GM23248 (cell line): ENCODE data around the gene H1-8. TPM values are rescaled to one million over a fixed set of nuclear protein-coding genes. Genes with fewer than 3 reads are reported as not detected.

ENCODE experiments used
- DNase-seq: peaks from one replicate; pipeline ENCODE4 v3.0.0-alpha.2; 2015
- H2AFZ ChIP-seq: fragments of 200-600 bp; sonication (generic); 2 replicates; pipeline ENCODE4 v1.6.1; 2016; ENCODE audit warnings: antibody characterized with exemption
- H3F3A ChIP-seq: fragments of 200-600 bp; sonication (generic); 2 replicates; pipeline ENCODE4 v1.6.1; 2016; ENCODE audit warnings: mild to moderate bottlenecking, antibody characterized with exemption, mixed run types; ENCODE audit not compliant: insufficient read depth
- H3K27ac ChIP-seq: fragments of 200-600 bp; sonication (generic); 2 replicates; pipeline ENCODE4 v1.5.1; 2016; ENCODE audit warnings: mild to moderate bottlenecking
- H3K27me3 ChIP-seq: fragments of 200-600 bp; sonication (generic); replicated peaks from 2 replicates; pipeline ENCODE4 v1.6.1; 2016; ENCODE audit warnings: mild to moderate bottlenecking; ENCODE audit not compliant: insufficient read depth
- H3K36me3 ChIP-seq: fragments of 200-600 bp; sonication (generic); 2 replicates; pipeline ENCODE4 v1.6.1; 2016; ENCODE audit warnings: low read depth, mild to moderate bottlenecking
- H3K4me1 ChIP-seq: fragments of 200-600 bp; sonication (generic); 2 replicates; pipeline ENCODE4 v1.6.1; 2016; ENCODE audit warnings: mild to moderate bottlenecking; ENCODE audit not compliant: insufficient read depth
- H3K4me2 ChIP-seq: fragments of 200-600 bp; sonication (generic); one replicate; pipeline ENCODE4 v1.6.1; 2016; ENCODE audit warnings: mild to moderate bottlenecking; ENCODE audit not compliant: unreplicated experiment
- H3K4me3 ChIP-seq: fragments of 200-600 bp; sonication (generic); 2 replicates; pipeline ENCODE4 v1.5.1; 2016; ENCODE audit warnings: mild to moderate bottlenecking
- H3K79me2 ChIP-seq: fragments of 200-600 bp; sonication (generic); 2 replicates; pipeline ENCODE4 v1.6.1; 2016; ENCODE audit warnings: mild to moderate bottlenecking; ENCODE audit not compliant: insufficient read depth
- H3K9ac ChIP-seq: fragments of 200-600 bp; sonication (generic); 2 replicates; pipeline ENCODE4 v1.6.1; 2016; ENCODE audit warnings: mild to moderate bottlenecking
- H3K9me2 ChIP-seq: fragments of 200-600 bp; sonication (generic); 2 replicates; pipeline ENCODE4 v1.6.1; 2016; ENCODE audit warnings: mixed run types, mild to moderate bottlenecking, moderate library complexity; ENCODE audit not compliant: insufficient read depth
- H3K9me3 ChIP-seq: fragments of 200-600 bp; sonication (generic); one replicate; pipeline ENCODE4 v1.6.1; 2017; ENCODE audit warnings: low read depth
- H4K20me1 ChIP-seq: fragments of 200-600 bp; sonication (generic); 2 replicates; pipeline ENCODE4 v1.6.0; 2016; ENCODE audit not compliant: insufficient read depth
- EZH2 ChIP-seq: fragments of 200-600 bp; sonication (generic); IDR thresholded peaks from 2 replicates; pipeline ENCODE4 v1.6.1; 2018; ENCODE audit warnings: antibody characterized with exemption, mild to moderate bottlenecking; ENCODE audit not compliant: insufficient read depth, poor library complexity, severe bottlenecking
- EZH2phosphoT487 ChIP-seq: fragments of 200-600 bp; sonication (generic); IDR thresholded peaks from 2 replicates; pipeline ENCODE4 v1.6.1; 2018; ENCODE audit warnings: antibody characterized with exemption, moderate library complexity, mild to moderate bottlenecking, low read depth; ENCODE audit not compliant: insufficient read depth
- WGBS, 2 experiments: methylation state at CpG; one replicate each; pipeline ENCODE4 v1.1.6; 2015 to 2017; ENCODE audit warnings: low lambda C conversion rate in 2 of 2, low coverage in 1 of 2; ENCODE audit errors: missing lambda C conversion rate in 2 of 2; 5-methylcytosine and 5-hydroxymethylcytosine counted together
- in situ Hi-C: fragments of 300-500 bp; cut with MboI; formaldehyde crosslinking; loops from 2 replicates; pipeline ENCODE4 v1.15.0; 2020
- polyA plus RNA-seq: library from polyadenylated mRNA; unstranded; fragments of >200 nt; fragmentation: Nextera tagmentation; extraction: Ambion mirVana; gene quantifications from 2 replicates; pipeline ENCODE4 v1.2.1, GENCODE V29; 2016
- total RNA-seq: library from RNA; depleted of rRNA; stranded (reverse); fragments of >200 nt; shearing (Covaris generic); gene quantifications from 2 replicates; pipeline ENCODE4 v1.2.3, GENCODE V29; 2014

H1-8 gene
- total and polyA plus RNA-seq, 2 experiments from 2014 or later, result not detected

DNA sequence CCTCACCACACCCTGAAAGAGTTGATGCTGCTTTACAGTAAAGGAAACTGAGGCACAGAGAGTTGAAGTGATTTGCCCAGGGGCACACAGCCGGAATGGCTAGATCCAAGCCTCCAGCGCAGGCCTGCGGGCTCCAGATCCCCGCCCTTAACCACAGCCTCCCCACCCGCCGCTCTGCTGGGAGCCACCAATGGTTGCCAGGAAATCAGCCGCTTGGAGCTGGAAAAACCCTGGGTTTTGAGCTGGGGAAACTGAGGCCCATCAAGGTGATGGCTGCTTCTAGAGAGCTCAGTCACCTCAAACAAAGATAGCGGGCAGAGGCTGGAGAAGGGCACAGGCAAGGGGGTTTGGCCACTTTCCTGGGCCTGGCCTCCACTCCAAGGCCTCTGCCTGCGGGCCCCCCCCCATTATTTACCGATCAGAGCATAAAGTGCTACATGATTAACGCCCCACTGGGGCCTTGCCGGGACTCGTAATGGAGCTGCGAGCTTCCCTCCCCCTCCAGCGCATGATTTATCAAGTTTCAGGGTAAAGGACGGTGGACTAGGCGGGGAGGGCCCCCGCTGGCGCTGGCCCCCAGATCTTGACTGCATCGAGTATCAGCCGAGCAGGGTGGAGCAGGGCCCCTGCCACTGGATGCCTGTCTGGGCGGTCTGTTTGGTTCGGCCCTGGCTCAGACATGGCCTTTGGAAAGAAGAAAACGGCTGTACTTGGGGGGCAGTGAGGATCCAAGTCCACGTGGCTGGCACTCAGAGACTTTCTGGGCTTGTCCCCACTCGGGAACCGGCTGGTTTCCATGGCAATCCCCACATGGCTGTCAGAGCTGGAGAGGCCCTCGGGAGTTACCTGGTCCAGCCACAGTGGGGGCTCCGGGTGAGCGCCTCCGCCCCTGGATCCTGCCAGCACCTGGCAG, 54.4 kb downstream of the H1-8 start:
- in situ Hi-C loops, result no loop called here
- no peaks in the 10 kb centered on the region for H3K36me3 ChIP-seq
- H3K4me2 ChIP-seq, result peak overlapping the region; percentile 72
- H3K27me3 ChIP-seq, result no peaks in the 10 kb centered on the region
- H2AFZ ChIP-seq, result peak overlapping the region; percentile 37
- H3K4me3 ChIP-seq, result peak overlapping the region; percentile 47
- no peaks in the 10 kb centered on the region for H4K20me1 ChIP-seq
- peaks cover 89% of the 10 kb centered on the region for H3K79me2 ChIP-seq
- TF ChIP-seq EZH2phosphoT487 (no peak), EZH2 (no peak)
- H3K4me1 ChIP-seq, result peaks cover 63% of the 10 kb centered on the region
- peak; percentile 79 for DNase-seq
- 12 to 13% methylated on average over 30 to 31 of the region's 31 CpGs for WGBS, 2 experiments
- H3K27ac ChIP-seq, result peak overlapping the region; percentile 93
- H3K9ac ChIP-seq, result peak overlapping the region; percentile 80
- no peaks in the 10 kb centered on the region for H3K9me3 ChIP-seq
- peaks cover 20% of the 10 kb centered on the region for H3F3A ChIP-seq
- H3K9me2 ChIP-seq, result no peaks in the 10 kb centered on the region

DNA sequence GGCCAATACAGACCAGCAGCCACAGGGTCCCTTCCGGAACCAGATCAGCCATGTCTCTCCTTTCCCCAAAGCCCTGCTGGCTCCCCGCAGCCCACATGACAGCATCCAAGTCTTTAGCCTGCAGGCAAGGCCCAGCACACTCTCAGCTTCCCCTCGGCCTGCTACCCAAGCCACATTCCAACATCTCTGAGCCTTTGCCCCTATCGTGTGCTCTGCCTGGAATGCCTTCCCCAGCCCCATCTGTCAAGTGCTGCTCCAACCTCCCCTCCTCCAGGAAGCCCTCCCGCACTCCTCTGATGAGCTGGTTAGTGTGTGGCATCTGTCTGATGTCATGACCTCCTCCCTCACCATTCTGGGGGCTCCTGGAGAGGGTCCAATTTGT, 55.0 kb downstream of the H1-8 start:
- 13 to 15% methylated on average over 5 of the region's 5 CpGs for WGBS, 2 experiments
- TF ChIP-seq EZH2 (no peak), EZH2phosphoT487 (no peak)
- peak overlapping the region; percentile 80 for H3K9ac ChIP-seq
- peak overlapping the region; percentile 72 for H3K4me2 ChIP-seq
- no peaks in the 10 kb centered on the region for H3K27me3 ChIP-seq
- peak overlapping the region; percentile 93 for H3K27ac ChIP-seq
- no peaks in the 10 kb centered on the region for H3K9me2 ChIP-seq
- peaks cover 26% of the 10 kb centered on the region for H3F3A ChIP-seq
- H3K79me2 ChIP-seq, result peaks cover 89% of the 10 kb centered on the region
- no peaks in the 10 kb centered on the region for H4K20me1 ChIP-seq
- H3K9me3 ChIP-seq, result no peaks in the 10 kb centered on the region
- H2AFZ ChIP-seq, result peak overlapping the region; percentile 37
- peaks cover 62% of the 10 kb centered on the region for H3K4me1 ChIP-seq
- no peaks in the 10 kb centered on the region for H3K36me3 ChIP-seq
- no peak overlapping the region for H3K4me3 ChIP-seq
- in situ Hi-C loops, result no loop called here
- peak; percentile 68 for DNase-seq

DNA sequence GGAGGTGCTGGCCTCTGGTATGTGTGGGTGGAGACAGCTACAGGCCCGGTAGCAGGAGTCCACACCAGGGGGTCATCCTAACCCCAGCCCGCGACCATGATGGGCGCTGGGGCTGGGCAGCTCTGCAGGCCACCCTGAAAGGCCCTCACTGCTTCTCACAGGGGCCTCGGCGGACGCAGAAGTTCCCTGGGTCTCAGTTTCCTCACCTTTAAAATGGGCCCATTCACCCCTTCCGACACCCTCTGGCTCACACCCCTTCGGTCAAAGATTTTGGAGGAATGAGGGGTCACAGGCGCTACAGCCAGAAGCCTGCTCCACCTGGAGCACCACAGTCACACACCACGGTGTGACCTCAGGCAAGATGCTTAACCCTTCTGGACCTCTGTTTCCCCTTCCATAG, 55.5 kb downstream of the H1-8 start:
- H3K79me2 ChIP-seq, result peaks cover 89% of the 10 kb centered on the region
- TF ChIP-seq EZH2phosphoT487 (no peak), EZH2 (no peak)
- no peaks in the 10 kb centered on the region for H3K27me3 ChIP-seq
- H2AFZ ChIP-seq, result no peak overlapping the region
- 86 to 90% methylated on average over 11 of the region's 11 CpGs for WGBS, 2 experiments
- no peak for DNase-seq
- peak overlapping the region; percentile 11 for H3K4me2 ChIP-seq
- H4K20me1 ChIP-seq, result no peaks in the 10 kb centered on the region
- no peaks in the 10 kb centered on the region for H3K9me3 ChIP-seq
- in situ Hi-C loops, result no loop called here
- H3F3A ChIP-seq, result peaks cover 26% of the 10 kb centered on the region
- peak overlapping the region; percentile 80; the same call in 1 of the 2 replicates for H3K9ac ChIP-seq
- no peaks in the 10 kb centered on the region for H3K36me3 ChIP-seq
- H3K4me3 ChIP-seq, result no peak overlapping the region
- peaks cover 61% of the 10 kb centered on the region for H3K4me1 ChIP-seq
- H3K27ac ChIP-seq, result peak overlapping the region; percentile 93
- no peaks in the 10 kb centered on the region for H3K9me2 ChIP-seq

DNA sequence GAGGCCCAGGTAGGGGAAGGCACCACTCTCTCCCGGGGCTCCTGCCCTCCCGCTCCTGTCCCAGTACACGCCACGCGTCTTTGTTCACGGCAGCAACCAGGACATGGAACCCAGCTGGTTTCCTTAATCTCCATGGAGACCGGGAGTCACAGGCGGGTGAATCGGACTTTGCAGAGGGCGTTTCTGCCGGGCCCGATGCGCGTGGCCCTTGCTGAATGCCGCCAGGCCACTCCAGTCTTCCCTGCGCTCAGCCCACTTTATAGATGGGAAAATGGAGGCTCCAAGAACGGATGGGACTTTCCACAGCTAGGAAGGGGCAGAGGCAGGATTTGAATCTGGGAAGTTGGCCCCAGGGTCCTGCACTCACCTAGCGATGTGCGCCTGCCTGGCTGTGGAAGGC, 56.1 kb downstream of the H1-8 start:
- no peaks in the 10 kb centered on the region for H3K9me3 ChIP-seq
- TF ChIP-seq EZH2 (no peak), EZH2phosphoT487 (no peak)
- peak overlapping the region; percentile 9; the same call in 1 of the 2 replicates for H3K9ac ChIP-seq
- no peak overlapping the region for H3K4me3 ChIP-seq
- no peaks in the 10 kb centered on the region for H4K20me1 ChIP-seq
- peak overlapping the region; percentile 93 for H3K27ac ChIP-seq
- in situ Hi-C loops, result no loop called here
- peak; percentile 13 for DNase-seq
- H3K79me2 ChIP-seq, result peaks cover 89% of the 10 kb centered on the region
- H2AFZ ChIP-seq, result no peak overlapping the region
- peaks cover 30% of the 10 kb centered on the region for H3F3A ChIP-seq
- WGBS, 2 experiments, result 87% methylated on average over 19 of the region's 19 CpGs
- peaks cover 62% of the 10 kb centered on the region for H3K4me1 ChIP-seq
- H3K27me3 ChIP-seq, result no peaks in the 10 kb centered on the region
- no peaks in the 10 kb centered on the region for H3K9me2 ChIP-seq
- H3K36me3 ChIP-seq, result no peaks in the 10 kb centered on the region
- peak overlapping the region; percentile 16 for H3K4me2 ChIP-seq
